NCI-H1105 treated with DMSO at 0.1 percent for 48 hours (cell line): ENCODE data around the gene SPA17.

Source experiments
- DNase-seq: peaks from one replicate; lab custom pipeline; 2025; lab: John Stamatoyannopoulos, UW

The SPA17 gene

DNA sequence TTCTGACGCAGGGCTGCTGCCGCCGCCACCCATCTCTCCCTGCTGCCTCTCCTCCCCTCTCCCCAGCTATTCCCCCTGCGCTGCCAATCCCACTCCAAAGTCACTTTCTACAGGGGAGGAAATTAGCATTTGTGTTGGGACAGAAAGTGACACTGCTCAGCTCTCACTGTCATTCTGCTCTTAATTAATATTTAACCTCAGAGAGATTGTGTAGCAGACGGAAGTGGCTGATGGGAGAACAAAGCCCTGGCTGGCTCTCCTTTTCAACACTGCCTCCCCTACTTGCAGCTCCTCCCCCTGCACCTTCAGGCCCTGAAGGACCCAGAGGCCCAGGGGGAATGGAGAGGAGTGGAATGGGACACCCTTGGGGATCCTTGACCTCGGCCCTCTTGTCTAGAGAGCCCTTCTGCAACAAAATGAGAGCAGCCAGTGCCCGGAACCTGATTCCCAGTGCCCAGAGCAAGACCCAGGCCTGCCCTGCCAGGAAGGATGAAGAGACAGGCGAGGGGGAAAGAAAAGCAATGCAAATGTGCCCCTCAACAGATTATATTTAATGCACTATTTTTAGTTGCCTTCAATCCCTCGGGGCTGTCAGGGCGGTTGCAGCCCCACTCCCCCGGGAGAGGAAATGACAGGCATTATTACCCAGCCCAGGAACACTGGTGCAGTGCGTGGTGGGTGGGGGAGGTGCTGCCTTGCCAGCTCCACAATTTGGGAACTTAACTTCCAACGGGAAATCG is 51.4 kb downstream of the SPA17 start:
- DNase-seq: no peak

DNA sequence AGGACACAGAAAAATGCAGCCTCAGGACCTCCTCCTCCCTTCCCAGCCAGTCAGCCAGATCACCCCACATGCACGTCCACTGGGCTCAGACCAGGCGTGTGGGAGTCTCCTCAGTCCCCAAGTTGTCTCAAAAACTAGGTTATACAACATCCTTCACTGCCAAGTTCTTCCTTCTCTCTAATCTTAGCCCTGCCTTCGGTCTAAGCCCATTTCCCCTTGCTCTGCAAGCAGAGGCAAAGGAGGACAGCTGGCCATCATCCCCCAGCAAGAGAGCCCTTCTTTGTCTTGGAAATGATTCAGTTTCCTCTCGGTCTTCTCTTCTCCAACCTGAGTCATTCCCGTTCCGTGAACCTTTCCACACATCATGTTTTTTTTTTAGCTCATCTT is 52.0 kb downstream of the SPA17 start:
- no peak for DNase-seq

DNA sequence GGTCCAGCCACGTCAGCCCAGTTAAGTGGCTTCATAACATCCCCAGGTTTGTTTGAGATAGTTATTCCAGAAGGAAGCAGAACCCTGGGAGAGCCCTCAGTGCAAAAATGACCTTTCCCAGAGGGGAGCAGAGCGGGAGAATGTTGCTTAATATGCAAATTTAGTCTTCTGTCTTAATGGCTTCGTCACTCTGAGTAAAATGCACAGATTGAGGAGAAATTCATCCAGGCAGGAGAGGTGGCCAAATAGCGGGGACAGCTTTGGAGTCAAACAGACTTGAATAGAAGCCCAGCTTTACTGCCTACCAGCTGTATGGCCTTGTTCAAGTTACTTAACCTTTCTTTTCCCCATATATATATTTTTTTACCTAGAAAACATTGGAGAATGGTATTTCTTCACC is 53.8 kb downstream of the SPA17 start:
- DNase-seq: no peak

DNA sequence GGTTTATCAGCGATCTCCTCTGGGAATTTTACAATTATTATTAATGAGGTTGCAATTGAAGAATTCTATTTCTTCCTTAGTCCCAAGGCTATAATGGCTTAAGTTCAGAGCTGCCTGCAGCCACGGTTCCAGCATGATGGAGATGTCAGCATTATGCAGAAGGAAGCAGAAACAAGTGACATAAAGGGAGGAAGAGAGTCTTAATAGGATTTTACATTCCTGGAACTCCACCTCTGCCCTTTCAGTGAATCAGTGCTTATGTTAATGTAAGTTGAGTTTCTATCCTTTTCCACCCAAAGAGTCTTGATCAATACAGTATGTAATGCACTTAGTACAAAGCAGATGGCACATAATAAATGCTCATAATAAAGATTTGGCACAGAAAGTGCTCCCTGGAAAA is 54.4 kb downstream of the SPA17 start:
- DNase-seq: no peak

DNA sequence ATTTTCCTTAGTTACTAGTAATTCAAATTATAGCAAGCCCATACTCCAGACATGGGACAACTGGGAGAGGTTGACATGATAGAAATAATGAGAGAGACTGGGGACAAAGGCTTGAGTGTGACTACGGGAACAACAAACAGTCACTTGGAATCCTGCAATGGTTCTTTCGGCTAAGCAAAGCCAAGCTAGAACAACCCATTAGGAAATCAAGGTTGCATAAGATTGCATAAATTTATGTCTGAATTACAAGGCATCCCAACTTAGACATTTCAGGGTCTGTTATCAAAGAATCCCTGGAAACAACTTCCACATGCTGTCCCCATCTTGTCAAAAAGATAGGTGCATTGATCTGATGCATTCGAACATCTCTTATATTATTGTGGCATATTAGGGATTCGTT is 55.9 kb downstream of the SPA17 start:
- DNase-seq: no peak

DNA sequence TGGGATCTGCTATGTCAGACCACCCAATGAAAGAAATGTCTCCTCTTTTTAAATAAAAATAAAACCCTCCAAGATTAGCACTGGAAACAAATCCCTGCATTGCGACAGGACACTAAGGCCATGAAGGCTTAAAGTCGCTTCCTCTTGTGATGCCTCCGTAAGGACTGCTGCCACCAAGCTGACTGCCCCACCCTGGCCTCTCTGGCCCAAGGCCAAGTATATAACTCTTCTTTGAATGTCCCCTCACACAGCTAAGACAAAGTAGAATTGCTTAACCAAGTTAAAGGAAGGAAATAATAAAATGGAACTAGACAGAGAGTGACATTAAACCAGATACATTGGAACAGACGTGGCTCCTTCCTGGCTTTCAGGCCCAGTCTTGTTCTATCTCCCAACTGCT is 58.5 kb downstream of the SPA17 start:
- no peak for DNase-seq

DNA sequence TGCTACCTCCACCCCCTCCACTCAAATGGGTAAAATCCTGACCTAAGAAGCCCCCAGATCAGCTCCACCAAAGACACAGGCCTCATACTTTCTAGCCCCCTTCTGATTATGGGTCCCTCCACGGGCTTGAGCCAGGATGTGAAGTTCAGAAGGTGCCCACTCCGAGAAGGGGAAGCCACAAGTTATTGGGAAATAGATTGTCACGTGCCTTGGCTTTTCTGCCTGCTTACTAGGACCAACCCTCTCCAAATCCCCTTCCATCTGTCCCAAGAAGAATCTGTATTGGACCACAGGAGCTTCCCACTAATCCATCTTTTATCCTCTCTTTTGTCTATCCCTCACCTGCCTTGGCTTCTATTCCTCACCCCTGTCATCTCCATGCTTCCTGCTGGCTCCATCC is 63.0 kb downstream of the SPA17 start:
- DNase-seq: no peak

DNA sequence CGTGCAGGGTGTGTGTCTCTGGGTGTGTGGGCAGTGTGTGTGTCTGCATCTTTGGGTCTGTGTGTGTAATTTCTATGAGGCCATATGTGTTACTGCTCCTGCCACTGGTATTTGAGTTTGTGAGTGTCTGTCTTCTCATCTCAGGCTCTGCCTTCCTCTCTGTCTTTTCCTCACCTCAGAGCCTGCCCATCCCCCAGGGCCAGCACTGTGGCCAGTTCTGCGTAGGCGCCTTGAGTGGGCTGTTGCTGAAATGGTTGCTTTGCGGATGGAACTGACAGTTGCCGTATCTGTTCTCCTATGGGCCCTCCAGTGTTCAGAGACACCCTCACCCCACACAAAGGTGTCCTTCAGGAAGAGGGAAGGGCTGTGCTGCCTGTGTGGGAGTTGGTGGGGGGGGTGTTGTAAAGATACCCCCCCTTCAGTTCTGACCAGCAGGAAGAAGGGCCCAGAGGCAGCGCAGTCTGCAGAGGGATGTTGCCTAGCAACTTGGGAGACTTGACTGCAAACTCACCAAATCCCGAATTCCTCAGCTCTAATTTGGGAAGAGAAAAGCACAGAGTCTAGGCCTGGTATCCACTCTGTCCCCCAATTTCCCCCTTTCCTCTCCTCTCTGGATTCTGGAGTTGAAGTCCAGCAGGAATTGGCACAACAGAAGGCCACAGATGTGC is 64.1 kb downstream of the SPA17 start:
- DNase-seq: no peak

DNA sequence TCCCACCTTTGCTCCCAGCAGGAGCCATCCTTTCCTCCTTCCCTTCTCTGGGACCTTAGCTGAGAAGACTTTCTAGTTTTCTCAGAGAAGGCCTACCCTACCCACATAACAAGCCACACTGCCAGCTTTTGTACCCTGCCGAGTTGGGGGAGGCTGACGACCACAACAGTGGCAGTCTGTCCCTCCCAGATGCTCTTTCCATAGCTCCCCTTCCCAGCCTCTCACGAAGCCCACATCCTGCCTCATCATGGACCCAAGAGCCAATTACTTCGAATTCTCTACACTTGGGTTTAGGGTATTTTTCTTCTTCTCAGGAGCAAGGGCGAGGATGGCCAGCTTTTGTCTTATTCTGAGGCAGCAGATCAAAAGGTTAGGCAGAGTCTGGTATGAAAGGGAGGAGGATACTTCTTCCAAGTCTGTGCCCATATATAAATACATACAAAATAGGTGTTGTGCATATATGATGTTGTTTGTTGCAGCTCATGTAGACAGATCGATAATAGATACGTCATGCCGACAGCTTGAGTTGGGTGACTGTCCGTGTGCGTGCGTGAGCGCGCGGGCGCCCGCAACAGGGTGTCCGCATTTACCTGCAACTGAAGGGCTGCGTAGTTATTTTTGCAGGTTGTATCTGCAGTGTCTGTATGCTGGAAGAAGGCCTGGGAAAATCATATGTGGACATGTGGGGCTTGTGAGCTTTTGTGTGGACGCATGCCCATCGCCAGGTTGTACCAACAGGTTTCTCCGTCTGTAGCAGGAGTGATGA is 65.2 kb downstream of the SPA17 start:
- no peak for DNase-seq

DNA sequence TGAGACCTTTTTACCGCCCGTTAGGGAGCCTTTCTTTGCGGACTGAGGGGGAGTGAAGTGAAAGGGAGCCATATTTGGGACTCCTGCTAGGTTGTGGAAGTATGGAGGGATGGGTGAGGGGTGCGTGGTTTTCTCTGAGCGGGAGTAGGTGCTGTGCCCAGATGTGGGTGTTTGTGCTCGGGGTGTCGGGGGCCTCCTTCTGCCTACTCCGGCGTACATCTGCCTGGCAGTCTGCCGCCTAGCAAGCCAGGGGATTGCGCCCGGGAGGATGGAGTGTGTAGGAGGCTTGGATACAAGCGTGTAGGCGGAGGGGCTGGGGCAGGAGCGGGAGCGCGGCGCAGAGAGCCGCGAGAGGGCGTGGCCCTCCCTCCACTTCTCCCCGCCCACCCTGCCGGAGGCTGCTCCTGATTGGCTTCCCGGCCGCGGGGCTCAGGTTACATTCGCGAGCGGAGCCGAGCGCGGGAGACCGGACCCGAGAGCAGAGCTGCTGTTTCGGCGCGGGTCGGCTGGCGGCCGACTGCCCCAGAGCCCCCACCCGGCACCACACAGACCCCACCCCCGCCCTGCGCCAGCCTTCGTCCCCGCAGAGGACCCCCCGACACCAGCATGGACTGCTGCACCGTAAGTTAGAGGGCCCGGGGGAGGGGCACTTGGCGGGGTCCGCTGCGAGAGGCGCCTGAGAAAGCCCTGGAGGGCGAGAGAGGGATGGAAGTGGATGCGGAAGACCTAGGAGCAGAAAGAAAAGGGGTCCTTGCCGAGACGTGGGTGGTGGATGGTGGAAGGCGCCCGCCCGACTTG is 66.0 kb downstream of the SPA17 start, which contains the start of gene NRGN:
TSS of gene NRGN (plus strand) at position 464 of the 798 bp plus-strand sequence. CDS start at position 607, 143 bp downstream.
- DNase-seq: peak; percentile 97

DNA sequence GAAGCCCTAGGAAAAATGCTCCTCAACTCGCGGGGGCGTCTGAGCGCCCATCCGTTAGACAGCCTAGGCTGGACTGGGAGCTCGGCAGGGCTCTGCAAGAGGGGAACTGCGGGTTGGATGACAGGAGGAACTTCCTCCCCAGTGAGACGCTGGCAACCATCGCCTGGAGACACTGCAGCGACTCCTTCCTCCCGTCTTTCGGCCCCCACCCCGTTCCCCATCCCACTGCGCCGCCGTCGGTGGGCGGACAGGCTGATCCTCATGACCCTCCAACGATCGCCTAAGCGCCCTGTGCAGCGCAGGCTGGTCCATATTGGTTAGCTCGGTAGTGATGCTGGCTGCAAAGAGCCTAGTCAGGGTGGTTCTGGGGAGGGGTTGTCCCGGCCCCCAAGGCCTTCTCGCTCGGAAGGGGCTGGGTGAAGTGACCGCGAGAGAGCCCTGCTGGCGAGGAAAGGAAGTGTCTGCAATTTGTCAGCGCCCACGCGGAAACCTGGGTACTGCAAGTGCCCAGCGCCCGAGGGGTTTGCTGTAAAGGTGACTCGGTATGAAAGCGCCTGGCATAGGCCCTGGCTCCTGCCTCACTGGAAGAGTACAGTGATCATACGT is 66.7 kb downstream of the SPA17 start:
- DNase-seq: peak; percentile 67

DNA sequence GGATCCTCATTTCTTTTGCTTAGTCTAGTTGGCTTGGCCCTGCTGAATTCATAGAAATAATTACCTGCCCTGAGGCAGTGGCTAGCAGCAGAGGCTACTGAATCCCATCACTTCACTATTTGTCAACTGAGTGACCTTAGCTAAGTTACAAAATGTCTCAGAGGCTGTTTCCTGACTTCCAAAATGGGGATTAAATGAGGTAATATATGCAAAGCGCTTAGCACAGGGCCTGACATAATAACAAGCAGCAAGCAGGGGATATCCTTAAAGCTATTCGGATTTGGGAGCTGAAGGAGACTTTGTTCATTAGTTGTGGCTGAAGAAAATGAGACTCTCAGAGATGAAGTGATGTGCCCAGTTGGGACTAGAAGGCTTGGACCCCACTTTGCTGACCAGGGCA is 68.9 kb downstream of the SPA17 start:
- DNase-seq: no peak

DNA sequence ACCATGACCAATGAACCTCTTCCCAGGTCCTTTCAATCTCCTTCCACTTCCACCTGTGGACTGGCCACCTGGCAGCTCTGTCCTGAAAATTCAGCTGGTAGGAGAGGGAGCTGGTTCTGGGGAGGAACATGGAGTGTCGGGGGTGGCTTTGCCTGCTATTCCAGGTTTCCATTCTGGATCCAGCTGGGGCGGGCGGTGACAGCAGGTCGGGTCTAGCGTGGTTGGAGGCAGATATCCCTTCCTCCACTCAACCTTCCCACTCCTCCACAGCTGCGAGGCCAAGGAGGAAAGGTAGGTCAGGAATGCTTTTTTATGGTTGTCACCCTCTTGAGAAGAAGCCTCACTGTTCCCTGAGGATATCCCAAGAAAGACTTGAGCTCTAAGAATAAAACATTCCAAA is 69.3 kb downstream of the SPA17 start:
- DNase-seq: no peak

DNA sequence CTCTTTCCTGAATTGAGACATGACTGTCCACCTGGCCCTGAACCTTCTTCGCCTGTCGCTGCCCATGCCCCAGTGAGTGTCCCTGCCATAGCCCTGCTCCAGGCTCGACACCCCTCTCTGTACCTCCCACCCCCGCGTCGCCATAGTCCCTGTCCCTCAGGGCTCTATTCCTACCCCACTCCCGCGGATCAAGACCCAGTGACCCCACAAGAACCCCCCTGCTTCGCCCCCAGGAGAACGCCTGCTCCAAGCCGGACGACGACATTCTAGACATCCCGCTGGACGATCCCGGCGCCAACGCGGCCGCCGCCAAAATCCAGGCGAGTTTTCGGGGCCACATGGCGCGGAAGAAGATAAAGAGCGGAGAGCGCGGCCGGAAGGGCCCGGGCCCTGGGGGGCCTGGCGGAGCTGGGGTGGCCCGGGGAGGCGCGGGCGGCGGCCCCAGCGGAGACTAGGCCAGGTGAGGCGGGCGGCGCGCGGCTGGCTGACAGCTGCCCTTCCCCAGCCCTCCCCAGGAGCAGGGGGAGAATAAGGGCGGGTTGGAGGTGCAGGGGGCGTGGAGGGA is 71.6 kb downstream of the SPA17 start:
- DNase-seq: no peak

DNA sequence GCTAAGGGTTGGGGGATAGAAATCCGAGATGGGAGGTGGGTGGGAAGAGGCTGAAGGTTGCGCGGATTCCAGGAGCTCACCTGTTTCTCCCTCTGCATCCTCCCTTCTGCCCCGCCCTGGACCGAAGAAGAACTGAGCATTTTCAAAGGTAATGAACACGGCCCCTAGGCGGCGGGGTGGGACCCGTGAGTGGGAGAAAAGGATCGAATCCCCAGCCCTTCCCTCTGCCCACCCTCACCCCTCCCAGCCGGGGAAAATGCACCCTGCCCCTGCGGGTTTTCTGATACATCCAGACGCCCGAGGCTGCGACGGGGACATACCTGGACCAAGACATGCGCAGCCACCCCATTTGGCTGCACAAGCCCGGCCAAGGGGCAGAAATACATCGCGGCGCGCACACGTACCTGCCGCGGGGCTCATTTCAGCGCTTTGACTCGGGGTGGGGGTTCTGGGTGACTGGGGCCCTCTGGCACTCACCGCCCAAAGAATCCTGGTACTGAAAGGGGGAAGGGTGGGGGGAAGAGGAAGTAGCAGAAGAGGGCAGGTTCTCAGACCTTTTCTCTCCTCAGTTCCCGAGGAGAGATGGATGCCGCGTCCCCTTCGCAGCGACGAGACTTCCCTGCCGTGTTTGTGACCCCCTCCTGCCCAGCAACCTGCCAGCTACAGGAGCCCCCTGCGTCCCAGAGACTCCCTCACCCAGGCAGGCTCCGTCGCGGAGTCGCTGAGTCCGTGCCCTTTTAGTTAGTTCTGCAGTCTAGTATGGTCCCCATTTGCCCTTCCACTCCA is 72.3 kb downstream of the SPA17 start:
- peak; percentile 26 for DNase-seq

DNA sequence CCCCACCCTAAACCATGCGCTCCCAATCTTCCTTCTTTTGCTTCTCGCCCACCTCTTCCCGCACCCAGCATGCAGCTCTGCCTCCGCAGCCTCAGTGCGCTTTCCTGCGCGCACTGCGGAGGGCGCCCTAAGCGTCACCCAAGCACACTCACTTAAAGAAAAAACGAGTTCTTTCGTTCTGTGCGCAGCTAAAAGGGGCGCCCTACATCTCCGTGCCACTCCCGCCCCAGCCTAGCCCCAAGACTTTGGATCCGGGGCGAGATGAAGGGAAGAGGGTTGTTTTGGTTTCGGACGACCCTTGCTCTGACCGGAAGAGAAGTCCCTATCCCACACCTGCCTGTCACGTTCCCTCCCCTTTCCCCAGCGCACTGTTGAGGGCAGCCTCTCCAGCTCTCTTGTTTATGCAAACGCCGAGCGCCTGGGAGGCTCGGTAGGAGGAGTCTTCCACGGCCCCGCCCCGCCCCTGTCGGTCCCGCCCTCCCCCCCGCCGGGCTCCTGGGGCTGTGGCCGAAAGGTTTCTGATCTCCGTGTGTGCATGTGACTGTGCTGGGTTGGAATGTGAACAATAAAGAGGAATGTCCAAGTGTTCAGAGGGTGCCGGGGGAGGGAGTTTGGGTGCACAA is 73.0 kb downstream of the SPA17 start:
- peak; percentile 87 for DNase-seq
